GM12892 (cell line): ENCODE results near the gene MEI1.

ENCODE experiments used
- DNase-seq: peaks from one replicate; pipeline ENCODE4 v3.0.0; 2011; ENCODE audit not compliant: insufficient read length
- FAIRE-seq: peaks from 2 replicates; lab custom pipeline; 2011; peaks lifted over from hg19 to GRCh38; lab: Jason Lieb, UNC
- POLR2A ChIP-seq: IDR thresholded peaks from 2 replicates; pipeline ENCODE4 v1.6.1; 2011; ENCODE audit warnings: low read depth, low read length, control low read depth
- POLR2AphosphoS5 ChIP-seq: IDR thresholded peaks from 2 replicates; pipeline ENCODE4 v1.6.1; 2011; ENCODE audit warnings: low read depth, low read length, control low read depth
- TAF1 ChIP-seq: IDR thresholded peaks from 2 replicates; pipeline ENCODE4 v1.6.1; 2011; ENCODE audit warnings: low read depth, mild to moderate bottlenecking, control low read depth, low read length, borderline replicate concordance

MEI1 gene

DNA sequence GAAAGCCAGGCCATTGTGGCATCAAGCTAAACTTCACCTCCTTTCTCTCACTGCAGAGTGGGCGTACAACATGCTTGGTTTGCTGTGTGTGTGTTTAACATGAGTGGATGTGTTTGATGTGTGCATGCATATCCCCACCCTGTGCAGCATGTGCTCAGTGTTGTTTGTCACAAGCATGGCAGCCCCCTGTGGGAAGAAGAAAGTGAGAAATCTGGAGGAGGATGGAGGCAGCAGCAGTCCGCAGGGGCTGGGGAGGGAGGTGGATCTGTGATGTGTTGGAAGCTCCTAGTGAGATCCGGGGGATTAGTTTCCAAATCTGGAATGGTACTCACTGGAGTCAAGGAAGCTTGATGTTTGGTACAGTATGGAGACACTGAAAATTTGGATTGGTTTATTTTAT is 77.1 kb downstream of the MEI1 start:
- FAIRE-seq = no peak
- TF ChIP-seq TAF1 (no peak), POLR2AphosphoS5 (no peak), POLR2A (no peak)

GRCh38 chr22:41777749-41778425 is 78.6 kb downstream of the MEI1 start:
- no peak for TF ChIP-seq TAF1
- DNase-seq (no peak), FAIRE-seq (no peak)

More for the DNA sequence above, 77.1 kb downstream of the MEI1 start:
- DNase-seq = no peak

- no peak for DNase-seq
- FAIRE-seq = peak; percentile 78
- no peak for TF ChIP-seq POLR2AphosphoS5
- TF ChIP-seq POLR2A = no peak
- no peak for TF ChIP-seq TAF1
Observed at GRCh38 chr22:41779929-41780505, 80.7 kb downstream of the MEI1 start.

DNA sequence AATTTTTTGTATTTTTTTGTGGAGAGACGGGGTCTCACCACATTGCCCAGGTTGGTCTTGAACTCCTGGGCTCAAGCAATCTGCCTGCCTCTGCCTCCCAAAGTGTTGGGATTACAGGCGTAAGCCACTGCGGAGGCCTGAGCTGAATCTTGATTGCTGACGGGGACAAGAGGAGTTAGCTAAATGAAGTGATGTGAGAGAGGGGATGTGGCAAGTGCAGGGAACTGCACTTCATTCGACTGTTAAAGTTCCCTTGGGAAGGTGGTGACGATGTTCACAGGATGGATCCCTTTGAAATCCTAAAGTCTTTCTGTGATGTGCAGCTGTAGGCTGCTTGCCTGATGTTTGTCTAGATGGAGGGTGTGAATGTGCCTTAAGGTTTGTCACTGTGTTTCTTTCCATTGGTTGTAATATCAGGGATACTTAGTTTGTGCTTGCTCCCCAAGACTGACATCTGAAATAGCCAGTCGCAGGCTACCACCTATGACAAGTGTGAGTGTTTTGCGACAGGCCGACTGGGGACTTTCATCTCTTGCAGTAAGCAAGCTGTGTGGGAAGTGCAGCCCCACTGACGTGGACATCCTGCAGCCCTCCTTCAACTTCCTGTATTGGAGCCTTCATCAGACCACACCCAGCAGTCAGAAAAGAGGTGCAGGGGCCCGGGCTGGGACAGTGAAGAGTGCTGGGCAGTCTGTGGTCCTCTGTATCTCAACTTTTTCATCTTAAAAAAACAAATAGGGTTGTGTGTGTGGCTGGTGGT is 81.6 kb downstream of the MEI1 start:
- FAIRE-seq (peak; percentile 99), DNase-seq (peak; percentile 65)
- TF ChIP-seq POLR2AphosphoS5 (peak; percentile 79; the same call in 1 of the 2 replicates), POLR2A (peak; percentile 75), TAF1 (peak; percentile 53; the same call in 1 of the 2 replicates)

DNA sequence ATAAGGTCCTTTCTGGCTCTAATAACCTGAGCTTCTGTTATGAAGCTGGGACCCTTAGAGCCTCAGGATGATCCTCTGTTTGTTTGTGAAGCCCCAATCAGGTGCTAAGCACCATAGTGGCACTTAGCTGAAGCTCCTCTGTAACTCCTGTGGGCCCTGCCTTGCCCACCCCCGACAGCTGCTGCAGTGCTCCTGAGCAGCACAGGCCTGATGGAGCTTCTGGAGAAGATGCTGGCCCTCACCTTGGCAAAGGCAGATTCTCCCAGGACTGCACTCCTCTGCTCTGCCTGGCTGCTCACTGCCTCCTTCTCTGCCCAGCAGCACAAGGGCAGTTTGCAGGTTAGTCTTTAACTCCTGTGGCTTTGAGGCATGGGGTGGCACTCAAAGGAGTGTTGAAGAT is 82.2 kb downstream of the MEI1 start:
- FAIRE-seq (no peak), DNase-seq (no peak)
- TF ChIP-seq POLR2AphosphoS5 (no peak), POLR2A (no peak), TAF1 (no peak)

DNA sequence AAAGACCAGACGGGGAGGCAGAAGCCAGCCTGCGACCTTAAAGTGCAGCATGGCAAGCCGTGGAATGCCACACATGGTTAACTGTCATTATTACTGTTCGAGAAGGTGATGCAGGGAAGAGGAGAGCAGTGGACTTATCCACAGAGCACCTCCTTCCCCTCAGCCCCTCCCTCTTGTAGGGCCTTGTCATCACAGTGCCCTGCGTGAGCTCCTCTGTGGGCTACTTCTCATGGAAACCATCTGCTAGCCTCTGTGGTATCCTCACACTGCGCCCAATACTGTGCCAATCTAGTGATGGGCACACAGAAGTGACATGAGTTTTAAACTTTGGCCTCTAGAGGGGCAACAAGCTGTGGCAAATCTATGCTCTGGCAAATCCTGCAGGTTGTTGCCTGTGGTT is 83.0 kb downstream of the MEI1 start:
- TF ChIP-seq TAF1 = no peak
- TF ChIP-seq POLR2A = no peak
- no peak for TF ChIP-seq POLR2AphosphoS5
- FAIRE-seq = no peak
- no peak for DNase-seq

GRCh38 chr22:41782751-41783150 is 83.4 kb downstream of the MEI1 start:
- no peak for DNase-seq
- FAIRE-seq = no peak
- TF ChIP-seq TAF1 (no peak), POLR2A (no peak), POLR2AphosphoS5 (no peak)

DNA sequence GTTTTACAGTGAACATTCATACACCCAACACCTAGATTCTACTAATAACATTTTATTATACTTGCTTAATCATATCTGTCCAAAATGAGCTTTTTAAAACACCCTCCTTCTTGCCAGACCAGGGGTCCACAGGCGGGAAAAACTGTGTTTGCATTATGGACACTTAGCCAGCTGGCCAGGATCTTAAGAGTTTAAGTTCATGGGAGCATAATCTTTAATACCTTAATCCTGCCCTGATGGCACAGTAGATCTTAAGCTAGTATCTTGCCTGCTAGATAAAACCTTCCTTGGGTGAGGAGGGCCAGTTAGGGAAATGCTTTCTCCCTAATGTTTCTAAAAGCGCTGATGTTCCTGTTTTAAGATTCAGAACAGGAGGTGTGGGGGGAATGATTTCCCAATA is 88.0 kb downstream of the MEI1 start:
- no peak for FAIRE-seq
- TF ChIP-seq POLR2AphosphoS5 (no peak), TAF1 (no peak), POLR2A (no peak)
- DNase-seq = no peak

DNA sequence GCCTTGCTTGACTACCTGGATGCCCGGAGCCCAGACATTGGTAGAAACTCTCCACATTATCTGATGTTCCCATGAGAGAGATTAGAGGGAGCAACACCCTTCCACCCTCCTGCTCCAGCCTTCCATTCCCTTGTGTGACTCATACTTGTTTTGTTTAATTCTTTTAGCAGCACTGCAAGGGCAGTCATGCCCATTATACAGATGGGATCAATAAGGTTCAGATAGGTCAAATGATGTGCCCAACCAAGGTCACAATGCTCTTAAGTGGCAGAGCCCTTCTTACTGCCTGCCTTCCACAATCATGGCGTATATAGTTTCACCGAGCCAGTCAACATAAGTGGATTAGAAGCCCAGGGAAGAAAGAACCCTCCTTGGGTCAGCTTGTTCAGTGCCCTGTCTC is 94.6 kb downstream of the MEI1 start:
- TF ChIP-seq POLR2AphosphoS5 (no peak), POLR2A (no peak), TAF1 (no peak)
- FAIRE-seq (no peak), DNase-seq (no peak)

- FAIRE-seq (peak; percentile 33), DNase-seq (no peak)
- no peak for TF ChIP-seq POLR2A
- TF ChIP-seq POLR2AphosphoS5 = no peak
- no peak for TF ChIP-seq TAF1
Observed at GRCh38 chr22:41798736-41799135, 99.4 kb downstream of the MEI1 start.

GRCh38 chr22:41799486-41800347 is 100.4 kb downstream of the MEI1 start:
- DNase-seq (peak; percentile 56), FAIRE-seq (peak; percentile 75)
- no peak; the same call in 1 of the 2 replicates for TF ChIP-seq POLR2A
